HepG2 (cell line): ENCODE results near the gene MCFD2. TPM values are rescaled to one million over a fixed set of nuclear protein-coding genes. Genes with fewer than 3 reads are reported as not detected.
A peak's percentile ranks its signal among the peaks of the same experiment; 100 is the strongest.

Experiments
- ATAC-seq: fragments of 200-7000 bp; cut with Tn5 transposase; 3 replicates; pipeline ENCODE4 v1.9.1; 2020; ENCODE audit warnings: mild to moderate bottlenecking, moderate library complexity
- BruUV-seq: library from RNA; stranded (reverse); fragments of 400-500 nt; replicated peaks from 2 replicates; lab custom pipeline; 2021; lab: Mats Ljungman, UMichigan
- CTCF ChIA-PET: fragments of 300-600 bp; formaldehyde crosslinking; extraction: SDS; loops from one replicate; lab custom pipeline; 2021; ENCODE audit warnings: low total read pairs, inconsistent platforms, low intra/inter-chr PET ratio; lab: Yijun Ruan, JAX
- POLR2A ChIA-PET: fragments of 350-600 bp; sonication (Branson Sonifier 250); formaldehyde crosslinking; loops from one replicate; lab custom pipeline; 2020; ENCODE audit warnings: antibody characterized with exemption, inconsistent platforms; lab: Yijun Ruan, JAX
- DNase-seq: peaks from one replicate; pipeline ENCODE4 v3.0.0-alpha.2; 2015; ENCODE audit warnings: low spot score
- FAIRE-seq: peaks from 3 replicates; lab custom pipeline; 2011; peaks lifted over from hg19 to GRCh38; lab: Jason Lieb, UNC
- H2AFZ ChIP-seq: one replicate; pipeline ENCODE4 v1.6.1; 2011; ENCODE audit warnings: low read length, inconsistent platforms
- H3K27ac ChIP-seq: fragments of 300-600 bp; 3 replicates; pipeline ENCODE4 v1.8.0; 2011; ENCODE audit warnings: mixed run types, mild to moderate bottlenecking, mixed read lengths, low read length, inconsistent platforms; ENCODE audit not compliant: insufficient read depth; ENCODE audit errors: extremely low read length
- H3K27me3 ChIP-seq, 2 experiments: fragments of 200-600 bp in 1 of 2; 2 replicates in 1 of 2; 3 replicates in 1 of 2; pipeline versions ENCODE4 v1.6.0 to v1.8.0; 2011; ENCODE audit warnings: low read length in 2 of 2, mild to moderate bottlenecking in 2 of 2, moderate library complexity in 2 of 2, inconsistent platforms in 1 of 2; ENCODE audit not compliant: insufficient read depth in 2 of 2, control insufficient read depth in 1 of 2
- H3K36me3 ChIP-seq, 2 experiments: fragments of 200-600 bp in 1 of 2; replicated peaks in 1 of 2; 2 replicates in 1 of 2; 3 replicates in 1 of 2; pipeline versions ENCODE4 v1.5.1 to v1.8.0; 2011; ENCODE audit warnings: low read length in 2 of 2, inconsistent platforms in 1 of 2; ENCODE audit not compliant: insufficient read depth in 2 of 2, control insufficient read depth in 1 of 2
- H3K4me1 ChIP-seq: 2 replicates; pipeline ENCODE4 v1.5.1; 2012; ENCODE audit warnings: low read length, inconsistent platforms; ENCODE audit not compliant: insufficient read depth
- H3K4me2 ChIP-seq: 2 replicates; pipeline ENCODE4 v1.6.0; 2011; ENCODE audit warnings: low read depth, low read length, inconsistent platforms
- H3K4me3 ChIP-seq, 3 experiments: fragments of 200-600 bp in 1 of 3; sonication (generic), shearing (Covaris generic) in 1 of 3; replicated peaks in 1 of 3; 2 replicates each; pipeline ENCODE4 v1.5.1; 2011 to 2016; ENCODE audit warnings: low read length in 3 of 3, inconsistent platforms in 2 of 3, low read depth in 2 of 3, mild to moderate bottlenecking in 2 of 3, control low read depth in 1 of 3, mixed read lengths in 1 of 3; ENCODE audit not compliant: insufficient read depth in 1 of 3
- H3K79me2 ChIP-seq: one replicate; pipeline ENCODE4 v1.6.1; 2011; ENCODE audit warnings: low read length, inconsistent platforms; ENCODE audit not compliant: insufficient read depth
- H3K9ac ChIP-seq: 2 replicates; pipeline ENCODE4 v1.6.0; 2011; ENCODE audit warnings: mild to moderate bottlenecking, low read depth, low read length, inconsistent platforms; ENCODE audit not compliant: insufficient read depth
- H3K9me3 ChIP-seq: 2 replicates; pipeline ENCODE4 v1.5.1; 2012; ENCODE audit warnings: mild to moderate bottlenecking, low read length
- H4K20me1 ChIP-seq: 2 replicates; pipeline ENCODE4 v1.6.0; 2011; ENCODE audit warnings: inconsistent platforms, mild to moderate bottlenecking, low read length, moderate library complexity; ENCODE audit not compliant: insufficient read depth
- ATF7-NPFF ChIP-seq: sonication (generic); formaldehyde crosslinking; IDR thresholded peaks from 2 replicates; pipeline ENCODE4 v1.8.1; 2023; ENCODE audit warnings: mild to moderate bottlenecking, low read depth, missing genetic modification reagents, moderate library complexity
- CCAR2 ChIP-seq: fragments of 200-400 bp; formaldehyde crosslinking; optimal IDR thresholded peaks from 2 replicates; pipeline ENCODE3; 2018; ENCODE audit warnings: low read depth, mild to moderate bottlenecking, low read length, moderate library complexity
- CREB1 ChIP-seq, 2 experiments: fragments of 450-650 bp in 1 of 2; IDR thresholded peaks; 2 replicates each; pipeline ENCODE4 v1.6.1; 2016 to 2017; ENCODE audit warnings: control low read depth in 1 of 2, mild to moderate bottlenecking in 1 of 2, missing compliant biosample characterization in 1 of 2, missing genetic modification characterization in 1 of 2
- JUND ChIP-seq: sonication (generic); formaldehyde crosslinking; IDR thresholded peaks from 2 replicates; pipeline ENCODE4 v1.8.0; 2022; ENCODE audit warnings: mild to moderate bottlenecking, missing genetic modification reagents
- MBNL3 ChIP-seq: fragments of 250-450 bp; sonication (Bioruptor Pico); conservative IDR thresholded peaks from 2 replicates; pipeline ENCODE4 v1.8.0; 2022; ENCODE audit warnings: mild to moderate bottlenecking, inconsistent platforms
- RFX1 ChIP-seq: fragments of 450-650 bp; IDR thresholded peaks from 2 replicates; pipeline ENCODE4 v1.6.1; 2017
- SMAD3 ChIP-seq: sonication (generic); formaldehyde crosslinking; IDR thresholded peaks from 2 replicates; pipeline ENCODE4 v1.4.0; 2020; ENCODE audit warnings: missing genetic modification reagents
- TERF1 ChIP-seq: sonication (generic); formaldehyde crosslinking; IDR thresholded peaks from 2 replicates; pipeline ENCODE4 v1.8.0; 2022; ENCODE audit warnings: mild to moderate bottlenecking, missing genetic modification reagents, moderate library complexity
- TOE1 ChIP-seq: sonication (generic); formaldehyde crosslinking; IDR thresholded peaks from 2 replicates; pipeline ENCODE4 v1.4.0; 2020; ENCODE audit warnings: mild to moderate bottlenecking, missing genetic modification reagents
- WGBS: methylation state at CpG from one replicate; pipeline ENCODE4 v1.1.6; 2017; ENCODE audit warnings: low lambda C conversion rate; 5-methylcytosine and 5-hydroxymethylcytosine counted together
- in situ Hi-C: cut with HindIII; loops from 2 replicates; pipeline ENCODE4 v1.10.0; 2017; ENCODE audit warnings: low pct_unique_long_range_greater_than_20kb; ENCODE audit not compliant: extremely low pct_ligation_motif_present
- intact Hi-C: fragments of 100-400 bp; cut with micrococcal nuclease; formaldehyde crosslinking; loops from one replicate; pipeline ENCODE4 v1.10.0; 2022; ENCODE audit not compliant: unreplicated experiment
- polyA plus RNA-seq, 8 experiments: library from polyadenylated mRNA; depleted of rRNA in 3 of 8; stranded (reverse) in 7 of 8; unstranded in 1 of 8; fragments of >200 nt; fragmentation: Illumina TruSeq in 4 of 8; extraction: Trizol in 4 of 8; gene quantifications; 2 replicates each; pipeline versions ENCODE4 v1.2.1 to v1.2.3, GENCODE V29; 2011 to 2016; ENCODE audit warnings: low read depth in 4 of 8, missing spikeins in 1 of 8, mixed read lengths in 1 of 8; ENCODE audit not compliant: insufficient read depth in 1 of 8
- total RNA-seq, 5 experiments: library from RNA; depleted of rRNA; stranded (reverse); fragments of >200 nt; fragmentation: Illumina TruSeq; extraction: Trizol; gene quantifications; 2 replicates each; pipeline ENCODE4 v1.2.3, GENCODE V29; 2016; ENCODE audit warnings: low read depth in 1 of 5
- TF ChIP-seq, protein P1 (sequence below): sonication (generic); formaldehyde crosslinking; IDR thresholded peaks from 2 replicates; pipeline ENCODE4 v1.4.0; 2020; ENCODE audit warnings: missing genetic modification reagents
- TF ChIP-seq, protein P2 (sequence below): sonication (generic); formaldehyde crosslinking; IDR thresholded peaks from 2 replicates; pipeline ENCODE4 v1.5.1; 2020; ENCODE audit warnings: mild to moderate bottlenecking, missing genetic modification reagents, moderate library complexity

Gene MCFD2
- total and polyA plus RNA-seq, 2 of the 13 experiments (the other 11 are each of a cell fraction or from before 2014, with no cell fraction given), result 183 to 232 TPM

GRCh38 chr2:46865181-46865970 lies 50.2 kb downstream of the MCFD2 start:
- no peak for FAIRE-seq
- in situ Hi-C loops, result no loop called here
- ATAC-seq, result no peak
- no peak overlapping the region for H3K27ac ChIP-seq
- ChIA-PET POLR2A (no interaction called here), CTCF (no interaction called here)
- WGBS, result 50% methylated on average over 7 of the region's 7 CpGs
- peaks cover 7 to 45% of the 10 kb centered on the region in 2 experiments; a peak in 4 of 5 replicates for H3K27me3 ChIP-seq
- intact Hi-C loops, result no loop called here
- no peak overlapping the region for H3K4me2 ChIP-seq
- BruUV-seq, result no TSS peak
- TF ChIP-seq CREB1 (IDR thresholded peaks at IDR 0.05), result peak; percentile 40
- no peak for TF ChIP-seq CREB1 (CRISPR knock-in tag; IDR thresholded peaks at IDR 0.05)
- no peak for TF ChIP-seq CCAR2
- no peak overlapping the region for H3K9ac ChIP-seq
- no peaks in the 10 kb centered on the region for H4K20me1 ChIP-seq
- no peaks in the 10 kb centered on the region for H3K79me2 ChIP-seq
- H3K9me3 ChIP-seq, result no peaks in the 10 kb centered on the region
- no peak overlapping the region for H2AFZ ChIP-seq
- H3K4me3 ChIP-seq, result no peak overlapping the region
- no peaks in the 10 kb centered on the region for H3K36me3 ChIP-seq
- DNase-seq, result no peak
- peaks cover 13% of the 10 kb centered on the region for H3K4me1 ChIP-seq

DNA sequence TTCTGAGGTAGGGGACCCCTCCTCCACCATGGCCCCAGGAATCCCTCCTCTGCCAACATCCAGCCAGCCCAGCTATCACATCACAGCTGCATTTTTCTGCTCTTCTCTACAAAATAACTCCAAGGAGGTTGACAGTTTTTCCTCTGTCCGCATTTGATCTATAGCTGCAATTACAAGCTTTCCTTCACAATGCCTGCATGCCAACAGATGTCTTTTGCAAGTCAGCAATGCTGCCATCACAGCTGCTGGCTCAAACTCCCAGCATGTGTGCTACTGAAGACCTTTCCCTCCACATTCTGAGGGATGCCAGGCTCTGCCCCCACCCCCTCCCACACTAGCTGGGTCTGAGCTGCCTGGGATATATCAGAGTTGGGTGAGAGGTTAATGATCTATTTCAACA lies 51.7 kb downstream of the MCFD2 start:
- in situ Hi-C loops (no loop called here), intact Hi-C loops (no loop called here)
- H3K79me2 ChIP-seq, result no peaks in the 10 kb centered on the region
- no peak overlapping the region for H3K4me2 ChIP-seq
- no peak overlapping the region for H3K27ac ChIP-seq
- no peaks in the 10 kb centered on the region for H3K36me3 ChIP-seq
- peaks cover 8 to 56% of the 10 kb centered on the region in 2 experiments; a peak in 4 of 5 replicates for H3K27me3 ChIP-seq
- POLR2A ChIA-PET, result no interaction called here
- peaks cover 13% of the 10 kb centered on the region for H3K4me1 ChIP-seq
- no peak overlapping the region for H3K4me3 ChIP-seq
- no peak overlapping the region for H3K9ac ChIP-seq
- no peak overlapping the region for H2AFZ ChIP-seq
- H4K20me1 ChIP-seq, result no peaks in the 10 kb centered on the region
- ATAC-seq (no peak), DNase-seq (no peak), FAIRE-seq (no peak)
- no TSS peak for BruUV-seq
- 79% methylated on average over 1 of the region's 1 CpG for WGBS
- H3K9me3 ChIP-seq, result no peaks in the 10 kb centered on the region
- CTCF ChIA-PET, result no interaction called here
- TF ChIP-seq, protein P1, sequence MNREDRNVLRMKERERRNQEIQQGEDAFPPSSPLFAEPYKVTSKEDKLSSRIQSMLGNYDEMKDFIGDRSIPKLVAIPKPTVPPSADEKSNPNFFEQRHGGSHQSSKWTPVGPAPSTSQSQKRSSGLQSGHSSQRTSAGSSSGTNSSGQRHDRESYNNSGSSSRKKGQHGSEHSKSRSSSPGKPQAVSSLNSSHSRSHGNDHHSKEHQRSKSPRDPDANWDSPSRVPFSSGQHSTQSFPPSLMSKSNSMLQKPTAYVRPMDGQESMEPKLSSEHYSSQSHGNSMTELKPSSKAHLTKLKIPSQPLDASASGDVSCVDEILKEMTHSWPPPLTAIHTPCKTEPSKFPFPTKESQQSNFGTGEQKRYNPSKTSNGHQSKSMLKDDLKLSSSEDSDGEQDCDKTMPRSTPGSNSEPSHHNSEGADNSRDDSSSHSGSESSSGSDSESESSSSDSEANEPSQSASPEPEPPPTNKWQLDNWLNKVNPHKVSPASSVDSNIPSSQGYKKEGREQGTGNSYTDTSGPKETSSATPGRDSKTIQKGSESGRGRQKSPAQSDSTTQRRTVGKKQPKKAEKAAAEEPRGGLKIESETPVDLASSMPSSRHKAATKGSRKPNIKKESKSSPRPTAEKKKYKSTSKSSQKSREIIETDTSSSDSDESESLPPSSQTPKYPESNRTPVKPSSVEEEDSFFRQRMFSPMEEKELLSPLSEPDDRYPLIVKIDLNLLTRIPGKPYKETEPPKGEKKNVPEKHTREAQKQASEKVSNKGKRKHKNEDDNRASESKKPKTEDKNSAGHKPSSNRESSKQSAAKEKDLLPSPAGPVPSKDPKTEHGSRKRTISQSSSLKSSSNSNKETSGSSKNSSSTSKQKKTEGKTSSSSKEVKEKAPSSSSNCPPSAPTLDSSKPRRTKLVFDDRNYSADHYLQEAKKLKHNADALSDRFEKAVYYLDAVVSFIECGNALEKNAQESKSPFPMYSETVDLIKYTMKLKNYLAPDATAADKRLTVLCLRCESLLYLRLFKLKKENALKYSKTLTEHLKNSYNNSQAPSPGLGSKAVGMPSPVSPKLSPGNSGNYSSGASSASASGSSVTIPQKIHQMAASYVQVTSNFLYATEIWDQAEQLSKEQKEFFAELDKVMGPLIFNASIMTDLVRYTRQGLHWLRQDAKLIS, result no peak
- TF ChIP-seq, protein P2, sequence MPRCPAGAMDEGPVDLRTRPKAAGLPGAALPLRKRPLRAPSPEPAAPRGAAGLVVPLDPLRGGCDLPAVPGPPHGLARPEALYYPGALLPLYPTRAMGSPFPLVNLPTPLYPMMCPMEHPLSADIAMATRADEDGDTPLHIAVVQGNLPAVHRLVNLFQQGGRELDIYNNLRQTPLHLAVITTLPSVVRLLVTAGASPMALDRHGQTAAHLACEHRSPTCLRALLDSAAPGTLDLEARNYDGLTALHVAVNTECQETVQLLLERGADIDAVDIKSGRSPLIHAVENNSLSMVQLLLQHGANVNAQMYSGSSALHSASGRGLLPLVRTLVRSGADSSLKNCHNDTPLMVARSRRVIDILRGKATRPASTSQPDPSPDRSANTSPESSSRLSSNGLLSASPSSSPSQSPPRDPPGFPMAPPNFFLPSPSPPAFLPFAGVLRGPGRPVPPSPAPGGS (CRISPR knock-in tag), result no peak
- TF ChIP-seq ATF7-NPFF (CRISPR knock-in tag) (no peak), MBNL3 (CRISPR knock-in tag) (no peak), JUND (CRISPR knock-in tag) (no peak), TERF1 (CRISPR knock-in tag) (no peak), SMAD3 (CRISPR knock-in tag) (no peak), TOE1 (no peak), RFX1 (no peak)
